ENCODE data around the gene APCDD1.

- TF ChIP-seq CTCF (IDR thresholded peaks at IDR 0.05) (no peak), ZFX (IDR thresholded peaks at IDR 0.05; ENCODE audit: borderline replicate concordance) (no peak)
These were observed 16.6 kb upstream of the APCDD1 start for GRCh38 chr18:10437837-10438236.
